BE2C (cell line): ENCODE measurements around the gene ATXN7L2.
"Not testable (repeated sequence)": the region's sequence is repeated elsewhere in the genome, so short reads cannot be mapped to it uniquely, and the experiment has no call there.

Experiments used
- DNase-seq: peaks from one replicate; pipeline ENCODE4 v3.0.0-alpha.2; 2020
- H3K27me3 ChIP-seq: fragments of 250-450 bp; sonication (Bioruptor Pico); 2 replicates; pipeline ENCODE4 v1.5.1; 2020; ENCODE audit warnings: mild to moderate bottlenecking
- H3K36me3 ChIP-seq: fragments of 250-450 bp; sonication (Bioruptor Pico); 2 replicates; pipeline ENCODE4 v1.5.1; 2020; ENCODE audit warnings: mild to moderate bottlenecking
- H3K4me1 ChIP-seq: fragments of 250-450 bp; sonication (Bioruptor Pico); 2 replicates; pipeline ENCODE4 v1.5.1; 2020
- H3K4me3 ChIP-seq: 2 replicates; pipeline ENCODE4 v1.5.1; 2011; ENCODE audit warnings: low read depth, low read length
- H3K9me3 ChIP-seq: fragments of 250-450 bp; sonication (Bioruptor Pico); 2 replicates; pipeline ENCODE4 v1.5.1; 2020
- TF ChIP-seq, protein P1 (sequence below): IDR thresholded peaks from 2 replicates; pipeline ENCODE4 v1.5.1; 2012; ENCODE audit warnings: mild to moderate bottlenecking, low read depth, low read length

Gene ATXN7L2

GRCh38 chr1:109444346-109444745 lies 39.4 kb upstream of the ATXN7L2 start:
- DNase-seq = no peak
- H3K36me3 ChIP-seq = no peaks in the 10 kb centered on the region
- H3K27me3 ChIP-seq = no peaks in the 10 kb centered on the region
- no peak overlapping the region for H3K4me3 ChIP-seq
- no peaks in the 10 kb centered on the region for H3K4me1 ChIP-seq
- H3K9me3 ChIP-seq = no peaks in the 10 kb centered on the region
- TF ChIP-seq, protein P1, sequence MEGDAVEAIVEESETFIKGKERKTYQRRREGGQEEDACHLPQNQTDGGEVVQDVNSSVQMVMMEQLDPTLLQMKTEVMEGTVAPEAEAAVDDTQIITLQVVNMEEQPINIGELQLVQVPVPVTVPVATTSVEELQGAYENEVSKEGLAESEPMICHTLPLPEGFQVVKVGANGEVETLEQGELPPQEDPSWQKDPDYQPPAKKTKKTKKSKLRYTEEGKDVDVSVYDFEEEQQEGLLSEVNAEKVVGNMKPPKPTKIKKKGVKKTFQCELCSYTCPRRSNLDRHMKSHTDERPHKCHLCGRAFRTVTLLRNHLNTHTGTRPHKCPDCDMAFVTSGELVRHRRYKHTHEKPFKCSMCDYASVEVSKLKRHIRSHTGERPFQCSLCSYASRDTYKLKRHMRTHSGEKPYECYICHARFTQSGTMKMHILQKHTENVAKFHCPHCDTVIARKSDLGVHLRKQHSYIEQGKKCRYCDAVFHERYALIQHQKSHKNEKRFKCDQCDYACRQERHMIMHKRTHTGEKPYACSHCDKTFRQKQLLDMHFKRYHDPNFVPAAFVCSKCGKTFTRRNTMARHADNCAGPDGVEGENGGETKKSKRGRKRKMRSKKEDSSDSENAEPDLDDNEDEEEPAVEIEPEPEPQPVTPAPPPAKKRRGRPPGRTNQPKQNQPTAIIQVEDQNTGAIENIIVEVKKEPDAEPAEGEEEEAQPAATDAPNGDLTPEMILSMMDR = no peak

DNA sequence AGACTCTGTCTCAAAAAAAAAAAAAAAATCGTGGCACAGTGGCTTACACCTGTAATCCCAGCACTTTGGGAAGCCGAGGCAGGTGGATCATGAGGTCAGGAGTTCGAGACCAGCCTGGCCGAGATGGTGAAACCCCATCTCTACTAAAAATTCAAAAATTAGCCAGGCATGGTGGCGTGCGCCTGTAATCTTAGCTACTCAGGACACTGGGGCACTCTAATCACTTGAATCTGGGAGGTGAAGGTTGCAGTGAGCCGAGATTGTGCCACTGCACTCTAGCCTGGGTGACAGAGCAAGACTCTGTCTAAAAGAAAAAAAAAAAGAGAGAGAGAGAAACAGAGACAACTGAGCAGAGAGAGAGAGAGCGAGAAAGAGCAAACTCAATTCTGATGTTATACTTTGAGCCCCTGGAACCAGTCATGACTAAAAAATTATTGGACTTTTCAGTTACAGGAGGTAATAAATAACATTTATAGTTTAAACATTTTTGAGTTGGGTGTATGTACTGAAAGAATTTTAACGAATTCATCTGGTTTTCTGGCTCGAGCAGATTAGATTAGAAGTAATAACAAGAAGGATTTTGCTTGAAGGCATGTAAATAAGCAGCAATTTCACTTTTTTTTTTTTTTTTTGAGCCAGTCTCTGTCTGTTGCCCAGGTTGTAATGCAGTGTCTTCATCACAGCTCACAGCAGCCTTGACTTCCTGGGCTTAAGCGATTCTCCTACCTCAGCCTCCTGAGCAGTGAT lies 37.6 kb upstream of the ATXN7L2 start:
- H3K4me1 ChIP-seq, H3K36me3 ChIP-seq, H3K27me3 ChIP-seq, H3K4me3 ChIP-seq, H3K9me3 ChIP-seq, DNase-seq: not testable (repeated sequence)

DNA sequence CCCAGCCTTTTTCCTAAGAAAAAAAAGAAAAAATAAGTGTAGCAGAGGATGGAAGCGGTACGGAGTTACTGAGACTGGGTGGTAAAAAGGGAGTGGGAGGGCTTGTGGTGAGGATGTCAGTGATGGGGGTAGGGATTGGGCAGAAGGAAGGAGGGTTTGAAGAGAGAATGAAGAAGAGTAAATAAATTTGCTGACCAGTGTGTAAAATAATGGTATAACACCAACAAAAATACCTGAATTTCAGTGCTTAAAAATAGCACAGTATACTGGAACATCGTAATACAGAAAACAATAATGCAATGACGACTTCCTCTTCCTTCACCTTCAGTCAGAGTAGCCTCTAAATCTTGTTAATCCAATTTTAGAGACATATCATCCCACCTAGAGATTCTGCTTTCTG lies 36.2 kb upstream of the ATXN7L2 start:
- TF ChIP-seq, protein P1 = no peak
- Histone ChIP-seq H3K27me3 (no peaks in the 10 kb centered on the region), H3K4me3 (no peak overlapping the region), H3K9me3 (no peaks in the 10 kb centered on the region), H3K36me3 (no peaks in the 10 kb centered on the region), H3K4me1 (no peaks in the 10 kb centered on the region)
- no peak for DNase-seq

- Histone ChIP-seq H3K27me3 (peaks cover 21% of the 10 kb centered on the region), H3K36me3 (no peaks in the 10 kb centered on the region), H3K4me1 (no peaks in the 10 kb centered on the region), H3K9me3 (no peaks in the 10 kb centered on the region), H3K4me3 (no peak overlapping the region)
- DNase-seq = no peak
- TF ChIP-seq, protein P1 = no peak
Measured at GRCh38 chr1:109454497-109455133, 29.1 kb upstream of the ATXN7L2 start.

GRCh38 chr1:109457819-109458218 lies 25.9 kb upstream of the ATXN7L2 start:
- Histone ChIP-seq H3K9me3 (0 out of 2 replicates have a peak, but pooled peaks cover 3% of the 10 kb centered on the region), H3K36me3 (no peaks in the 10 kb centered on the region), H3K4me3 (no peak overlapping the region), H3K4me1 (no peaks in the 10 kb centered on the region), H3K27me3 (peaks cover 40% of the 10 kb centered on the region)
- DNase-seq = no peak
- TF ChIP-seq, protein P1 = no peak

- DNase-seq = no peak
Measured at GRCh38 chr1:109466125-109466451, 17.6 kb upstream of the ATXN7L2 start.

More at GRCh38 chr1:109466125-109466451, 17.6 kb upstream of the ATXN7L2 start:
- TF ChIP-seq, protein P1 = no peak
- Histone ChIP-seq H3K27me3 (peaks cover 88% of the 10 kb centered on the region), H3K4me1 (no peaks in the 10 kb centered on the region), H3K4me3 (peak overlapping the region; percentile 39), H3K36me3 (no peaks in the 10 kb centered on the region), H3K9me3 (0 out of 2 replicates have a peak, but pooled peaks cover 3% of the 10 kb centered on the region)
